GM21786 (cell line): ENCODE measurements around the gene ADCY10.
"Not testable (repeated sequence)": the region's sequence is repeated elsewhere in the genome, so short reads cannot be mapped to it uniquely, and the experiment has no call there.

Experiments
- ATAC-seq: cut with Tn5 transposase; IDR thresholded peaks from one replicate; pipeline ENCODE4 v1.9.1; 2021; ENCODE audit not compliant: unreplicated experiment

Gene ADCY10

DNA sequence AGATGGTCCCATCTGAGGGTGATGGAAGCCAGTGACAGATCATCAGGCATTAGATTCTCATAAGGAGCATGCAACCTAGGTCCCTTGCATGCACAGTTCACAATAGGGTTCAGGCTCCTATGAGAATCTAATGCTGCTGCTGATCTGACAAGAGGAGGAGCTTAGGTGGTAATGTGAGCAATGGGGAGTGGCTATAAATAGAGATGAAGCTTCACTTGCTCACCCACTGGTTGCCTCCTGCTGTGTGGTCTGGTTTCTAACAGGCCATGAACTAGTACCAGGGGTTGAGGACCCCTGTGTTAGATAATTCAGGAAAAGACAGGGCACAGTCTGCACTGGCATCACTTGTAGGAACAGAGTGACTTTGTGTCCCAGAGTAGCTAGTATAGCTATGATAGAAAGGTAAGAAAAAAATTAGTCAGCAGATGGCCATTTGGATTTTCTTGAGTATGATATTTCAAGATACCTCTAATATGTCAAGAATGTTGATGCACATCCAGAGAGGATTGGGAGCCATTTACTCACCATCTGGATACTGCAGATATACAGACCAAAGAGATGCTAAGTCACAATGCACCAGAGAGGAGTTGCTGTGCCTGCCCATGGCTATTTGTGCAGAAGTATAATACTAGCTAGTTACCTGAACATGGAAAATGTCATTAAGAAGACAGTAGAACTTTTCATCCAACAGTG is 53.6 kb downstream of the ADCY10 start:
- ATAC-seq, result no peak

DNA sequence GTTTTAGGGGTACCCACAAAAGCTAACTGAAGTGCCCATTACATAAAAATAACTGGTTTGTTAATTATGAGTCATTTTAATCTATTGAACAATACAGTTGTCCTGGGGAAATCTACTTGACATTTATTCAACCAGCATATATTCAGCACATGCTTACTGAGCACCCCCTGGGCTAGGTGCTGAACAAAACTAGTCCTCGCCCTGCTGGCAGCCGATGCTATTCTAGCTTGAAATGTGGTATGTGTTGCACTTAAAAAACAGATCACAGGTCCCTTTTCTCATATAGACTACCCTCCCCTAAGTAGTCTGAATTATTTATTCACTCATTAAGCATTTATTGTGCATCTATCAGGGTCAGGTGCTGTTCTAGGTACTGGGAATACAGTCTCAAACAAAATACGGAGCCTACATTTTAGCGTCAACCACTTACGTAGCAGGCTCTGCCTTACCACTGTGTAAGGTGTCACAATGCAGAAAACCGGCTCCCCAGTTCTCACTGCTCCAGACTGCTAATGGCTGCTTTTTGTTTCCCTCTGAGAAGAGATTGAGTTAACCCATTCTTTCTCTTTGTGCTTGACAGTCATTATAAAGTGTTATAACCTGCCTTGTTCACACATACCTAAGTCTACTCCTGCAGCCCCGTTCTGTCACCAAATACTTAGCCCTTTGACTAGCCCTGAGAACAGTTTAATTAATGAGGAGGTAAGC is 57.1 kb downstream of the ADCY10 start:
- ATAC-seq, result no peak

DNA sequence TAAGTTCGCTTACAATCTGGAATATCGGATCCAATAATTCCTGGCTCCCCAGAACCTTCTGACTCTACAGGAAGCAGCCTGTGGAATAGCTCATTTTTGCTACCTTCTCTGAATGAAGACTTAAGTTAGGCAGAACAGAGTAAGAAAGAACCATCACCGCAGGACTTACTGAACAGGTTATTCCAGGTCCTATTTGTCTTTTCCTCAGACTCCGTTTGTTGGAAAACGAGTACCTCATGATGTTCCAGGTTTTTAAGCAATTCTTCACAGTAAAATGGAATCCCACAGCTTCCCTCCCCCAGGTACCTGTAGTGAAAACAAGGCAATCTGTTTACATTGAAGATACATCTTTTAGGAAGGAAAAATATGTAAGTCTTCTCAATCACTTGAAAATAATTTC is 59.8 kb downstream of the ADCY10 start:
- no peak for ATAC-seq

DNA sequence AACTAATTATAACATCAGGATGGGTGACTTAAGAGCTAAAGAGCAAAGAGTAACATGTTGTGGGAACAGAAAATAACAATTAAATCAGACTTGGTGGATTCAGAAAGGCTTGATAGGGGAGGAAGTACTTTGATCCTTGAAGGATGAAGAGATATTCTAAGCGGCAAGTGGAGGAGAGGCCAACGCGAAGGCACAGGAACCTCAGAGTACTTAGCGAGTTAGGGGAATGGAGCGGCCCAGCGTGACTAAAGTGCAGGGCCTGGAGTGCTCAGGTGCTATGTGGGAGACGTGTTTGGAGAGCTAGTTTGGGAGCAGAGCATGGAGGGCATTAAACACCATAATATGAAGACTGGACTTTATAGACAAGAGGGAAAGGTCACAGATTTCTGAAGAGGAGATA is 64.3 kb downstream of the ADCY10 start:
- ATAC-seq, result no peak

DNA sequence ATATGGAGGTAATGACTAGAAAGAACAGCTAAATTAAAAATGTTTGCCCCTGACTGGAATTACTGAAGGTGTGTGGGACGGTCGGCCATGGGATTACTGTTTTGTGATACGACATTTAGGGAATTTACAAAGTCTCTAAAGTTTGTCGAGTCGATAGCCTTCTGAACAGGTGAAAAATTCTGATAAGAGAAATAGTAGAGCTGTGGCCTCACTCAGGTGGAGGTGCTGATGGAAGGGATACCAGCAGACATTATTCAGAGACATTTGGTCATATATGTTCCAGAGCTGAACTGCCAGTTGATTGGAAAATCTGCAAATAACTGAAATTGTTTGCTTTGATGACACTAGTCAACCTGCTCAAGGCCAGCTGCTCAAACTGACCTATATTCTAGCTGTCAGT is 71.1 kb downstream of the ADCY10 start:
- ATAC-seq, result no peak

DNA sequence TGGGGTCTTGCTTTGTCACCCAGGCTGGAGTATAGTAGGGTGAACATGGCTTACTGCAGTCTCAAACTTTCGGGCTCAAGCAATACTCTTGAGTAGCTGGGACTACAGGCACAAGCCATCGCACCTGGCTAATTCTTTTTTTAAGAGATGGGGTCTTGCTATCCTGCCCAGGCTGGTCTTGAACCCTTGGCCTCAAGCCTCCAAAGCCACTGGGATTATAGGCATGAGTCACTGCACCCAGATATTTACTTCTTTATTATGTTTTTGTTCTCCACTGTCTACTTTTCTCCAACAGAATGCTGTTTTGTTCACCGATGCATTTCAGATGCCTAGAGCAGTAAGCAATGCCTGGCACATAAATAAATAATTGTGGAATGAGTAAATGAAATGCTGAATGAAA is 72.4 kb downstream of the ADCY10 start:
- no peak for ATAC-seq

DNA sequence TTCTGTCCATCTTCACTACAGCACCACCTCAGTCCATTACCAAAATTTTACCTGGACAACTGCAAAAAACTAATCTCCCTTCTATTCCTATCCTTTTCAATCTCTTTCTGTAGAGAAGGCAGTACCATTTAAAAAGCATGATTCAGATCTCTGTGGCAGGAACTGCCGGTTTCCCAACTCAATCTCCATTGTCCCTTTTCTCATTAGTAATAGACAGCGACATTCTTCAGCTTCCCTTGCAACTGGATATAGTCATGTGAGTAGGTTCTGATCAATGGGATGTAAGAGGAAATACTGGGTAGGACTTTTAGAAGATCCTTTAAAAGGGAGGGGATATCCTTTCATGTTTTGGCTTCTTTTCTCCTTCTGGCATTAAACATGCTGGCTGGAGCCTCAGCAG is 74.9 kb downstream of the ADCY10 start:
- no peak for ATAC-seq

DNA sequence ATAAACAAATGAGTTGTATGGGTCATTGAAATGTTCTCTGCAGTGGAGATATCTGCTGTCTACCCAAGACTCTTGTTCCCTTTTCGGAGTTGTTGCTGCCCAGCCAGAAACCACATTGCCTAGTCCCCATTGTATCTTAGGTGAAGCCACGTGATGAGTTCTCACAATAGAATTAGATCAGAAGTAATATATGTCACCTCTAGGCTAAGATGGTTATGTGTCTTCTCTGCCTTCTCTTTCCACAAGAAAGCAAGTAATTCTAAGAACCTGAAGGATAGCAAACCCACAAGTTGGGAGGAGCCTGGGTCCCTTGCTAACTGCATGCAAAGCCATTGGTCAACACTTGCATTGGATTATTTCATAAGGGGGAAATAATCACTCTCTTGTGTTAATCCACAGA is 76.6 kb downstream of the ADCY10 start:
- ATAC-seq, result no peak

DNA sequence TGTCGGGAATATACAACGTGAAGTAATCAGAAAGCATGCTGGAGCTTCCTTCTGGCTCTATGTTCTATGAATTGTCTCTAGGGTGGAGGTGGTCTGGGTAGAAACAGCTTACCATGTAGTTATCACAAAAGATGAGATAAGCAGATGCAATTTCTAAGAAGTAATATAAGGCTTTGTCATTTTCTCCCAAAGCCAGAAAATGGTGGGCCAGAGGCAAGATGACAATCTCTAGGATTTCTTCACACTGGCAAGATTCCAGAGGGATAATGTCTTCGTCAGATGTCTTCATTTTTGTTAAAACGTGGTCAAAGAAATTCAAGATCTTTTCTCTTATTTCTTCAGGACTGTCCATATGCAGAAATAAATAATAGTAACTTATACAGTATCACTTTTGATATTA is 77.7 kb downstream of the ADCY10 start:
- no peak for ATAC-seq

DNA sequence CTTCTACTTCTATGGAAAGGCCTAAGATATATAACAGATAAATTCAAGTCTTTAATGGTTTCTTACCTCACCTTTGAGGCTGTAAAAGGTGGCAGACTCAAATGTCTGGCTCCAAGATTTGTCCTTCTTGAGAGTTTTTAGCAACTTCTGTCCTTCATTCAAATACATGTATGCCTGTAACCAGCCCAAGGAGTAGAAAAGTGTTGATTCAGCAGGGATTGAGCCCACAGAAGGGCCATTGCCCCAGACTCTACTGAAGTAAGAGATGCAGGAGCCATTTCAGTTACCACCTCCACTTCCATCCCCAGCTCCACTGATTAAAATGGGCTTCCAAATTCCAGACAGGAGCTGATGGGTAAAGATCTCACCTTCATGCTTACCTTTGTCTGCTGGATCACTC is 80.0 kb downstream of the ADCY10 start:
- ATAC-seq, result no peak

DNA sequence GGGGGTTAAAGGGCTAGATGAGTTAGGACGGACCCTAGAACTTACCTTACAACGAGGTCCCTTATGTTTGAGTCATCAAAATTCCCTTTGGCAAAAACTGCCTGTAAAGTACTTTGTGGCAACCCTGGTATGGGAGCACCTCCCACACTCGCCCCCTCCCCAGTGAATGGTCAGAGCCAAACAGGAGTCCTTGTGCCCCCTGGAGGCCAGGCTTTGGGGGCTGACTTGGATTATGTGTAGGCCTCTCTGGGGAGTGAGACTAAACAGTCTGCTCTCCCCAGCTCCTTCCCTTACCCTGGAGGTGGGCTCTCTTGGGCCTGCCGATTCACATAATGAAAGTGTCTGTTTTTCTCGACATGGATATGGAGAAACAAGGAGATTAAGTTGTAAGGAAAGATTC is 81.2 kb downstream of the ADCY10 start:
- ATAC-seq, result no peak

DNA sequence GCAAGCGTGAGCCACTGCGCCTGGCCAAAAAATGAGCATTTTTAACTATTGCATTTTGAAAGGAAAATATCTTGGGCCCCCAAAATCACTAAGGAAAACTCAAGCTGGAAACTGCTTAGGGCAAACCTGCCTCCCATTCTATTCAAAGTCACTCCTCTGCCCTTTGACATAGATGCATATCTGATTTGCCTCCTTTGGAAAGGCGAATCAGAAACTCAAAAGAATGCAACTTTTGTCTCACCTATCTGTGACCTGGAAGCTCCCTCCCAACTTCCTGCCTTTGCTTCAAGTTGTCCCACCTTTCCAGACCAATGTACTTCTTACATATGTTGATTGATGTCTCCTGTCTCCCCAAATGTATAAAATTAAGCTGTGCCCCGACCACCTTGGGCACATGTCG is 83.3 kb downstream of the ADCY10 start:
- not testable (repeated sequence) for ATAC-seq

DNA sequence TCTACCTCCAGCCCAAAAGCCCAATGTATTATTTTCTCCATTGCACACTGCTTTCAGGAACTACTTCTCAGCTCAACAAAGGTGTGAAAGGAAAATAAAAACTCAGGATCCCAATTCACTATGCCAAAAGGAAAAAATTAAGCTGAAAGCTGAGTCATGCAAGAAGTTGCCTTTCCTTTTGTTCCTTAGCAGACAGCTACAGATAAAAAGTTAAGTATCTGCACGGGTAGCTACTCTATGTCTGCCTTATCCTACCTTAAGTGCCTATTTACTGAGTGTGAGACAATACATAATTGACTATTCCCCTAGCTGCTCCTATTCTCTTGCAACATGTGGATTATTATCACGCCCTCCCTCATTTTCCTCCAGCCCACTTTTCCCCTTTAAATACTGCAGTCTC is 84.1 kb downstream of the ADCY10 start:
- no peak for ATAC-seq

DNA sequence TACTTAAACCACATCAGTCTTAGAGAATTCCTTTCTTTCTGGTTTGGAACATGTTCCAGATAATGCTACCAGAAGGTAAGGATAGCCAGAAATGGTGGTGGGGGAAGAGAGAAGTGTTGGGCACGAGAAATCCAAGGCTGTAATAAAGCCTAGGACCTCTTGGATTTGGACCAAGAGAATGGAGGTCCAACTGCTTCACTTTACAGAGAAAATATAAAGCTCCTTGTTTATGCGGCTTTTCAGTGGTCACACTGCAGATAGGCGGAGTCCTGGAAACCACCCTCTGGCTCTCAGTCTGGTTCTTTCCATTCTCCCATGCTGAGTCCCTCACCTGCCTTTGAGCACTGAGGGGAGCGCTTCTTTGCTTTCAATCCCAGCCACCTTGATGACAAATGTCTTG is 87.8 kb downstream of the ADCY10 start:
- no peak for ATAC-seq

DNA sequence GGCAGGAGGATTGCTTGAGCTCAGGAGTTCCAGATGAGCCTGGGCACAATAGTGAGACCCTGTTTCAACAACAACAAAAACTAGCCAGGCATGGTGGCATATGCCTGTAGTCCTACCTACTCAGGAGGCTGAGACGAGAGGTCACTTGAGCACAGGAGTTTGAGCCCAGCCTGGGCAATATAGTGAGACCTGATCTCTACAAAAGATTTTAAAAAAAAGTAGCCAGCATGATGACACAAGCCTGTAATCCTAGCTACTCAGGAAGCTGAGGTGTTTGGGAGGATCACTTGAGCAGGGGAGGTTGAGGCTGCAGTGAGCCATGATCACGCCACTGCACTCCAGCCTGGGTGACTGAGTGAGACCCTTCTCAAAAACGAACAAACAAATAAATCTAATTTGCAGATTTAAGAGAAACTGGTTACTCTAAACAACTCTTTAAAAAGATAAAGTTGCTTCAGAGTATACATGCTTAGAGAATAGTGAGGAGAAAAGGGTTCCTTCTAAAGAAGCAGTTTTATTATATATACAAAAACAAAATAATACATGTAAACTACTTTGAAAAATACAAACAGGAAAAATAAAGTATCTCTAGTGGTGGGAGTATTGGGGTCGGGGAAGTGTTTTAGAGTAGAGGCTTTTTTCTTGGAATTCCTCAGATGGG is 88.4 kb downstream of the ADCY10 start:
- no peak for ATAC-seq

DNA sequence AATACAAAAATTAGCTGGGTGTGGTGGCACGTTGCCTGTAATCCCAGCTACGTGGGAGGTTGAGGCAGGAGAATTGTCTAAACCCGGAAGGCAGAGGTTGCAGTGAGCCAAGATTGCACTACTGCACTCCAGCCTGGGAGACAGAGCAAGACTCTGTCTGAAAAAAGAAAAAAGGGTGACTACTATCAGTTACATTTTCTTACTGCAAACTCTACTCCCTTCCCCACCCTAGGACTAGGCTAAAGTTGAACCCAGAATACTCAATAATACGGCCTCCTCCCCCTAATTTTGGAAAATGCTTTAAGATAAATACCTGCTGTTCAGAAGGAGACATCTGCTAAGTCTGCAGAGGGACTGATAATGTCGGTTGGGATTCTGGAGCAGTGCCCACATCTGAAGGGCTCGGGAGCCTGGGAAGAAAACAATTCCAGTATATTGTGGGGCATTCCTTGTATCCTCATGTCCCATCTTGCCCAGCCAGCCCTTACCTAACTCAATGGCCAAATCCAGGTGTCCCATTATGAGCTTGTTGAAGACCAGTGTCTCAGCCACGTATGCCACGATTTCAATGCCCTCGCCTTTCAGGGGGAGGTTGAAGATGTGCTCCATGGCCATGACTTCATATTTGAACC is 89.7 kb downstream of the ADCY10 start:
- ATAC-seq, result no peak

DNA sequence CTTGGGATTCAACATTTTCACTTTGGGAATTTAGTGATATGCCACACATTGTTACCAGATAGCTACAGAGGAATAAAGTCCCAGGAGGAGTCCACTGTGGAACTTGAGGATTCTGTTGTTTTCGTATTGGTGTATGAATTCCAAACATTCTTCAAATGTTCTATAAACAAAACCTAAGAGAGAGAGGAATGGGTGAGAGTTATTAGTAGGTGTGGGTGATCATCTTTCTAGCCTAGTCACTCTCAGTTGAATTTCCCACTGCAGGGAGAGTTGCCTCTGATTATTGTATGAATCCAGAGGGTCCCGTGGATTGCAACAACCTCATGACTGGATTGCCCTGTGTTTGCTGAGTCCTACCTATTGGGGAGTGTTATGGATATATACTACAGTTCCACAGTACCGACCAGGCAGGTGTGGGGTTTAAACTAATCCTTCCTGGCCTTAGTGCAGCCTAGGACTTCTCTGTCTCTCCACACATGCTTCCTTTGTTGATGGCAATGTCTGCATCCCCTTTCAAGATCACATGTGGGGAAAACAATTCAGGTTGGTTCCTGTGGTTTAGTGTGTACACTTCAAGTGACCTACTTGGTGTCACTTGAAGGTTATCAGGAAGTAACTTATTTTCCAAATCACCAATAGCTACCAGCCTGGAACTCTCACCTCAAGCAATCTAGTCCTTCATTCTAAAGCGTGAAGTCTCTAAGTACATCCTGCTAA is 91.8 kb downstream of the ADCY10 start:
- no peak for ATAC-seq

DNA sequence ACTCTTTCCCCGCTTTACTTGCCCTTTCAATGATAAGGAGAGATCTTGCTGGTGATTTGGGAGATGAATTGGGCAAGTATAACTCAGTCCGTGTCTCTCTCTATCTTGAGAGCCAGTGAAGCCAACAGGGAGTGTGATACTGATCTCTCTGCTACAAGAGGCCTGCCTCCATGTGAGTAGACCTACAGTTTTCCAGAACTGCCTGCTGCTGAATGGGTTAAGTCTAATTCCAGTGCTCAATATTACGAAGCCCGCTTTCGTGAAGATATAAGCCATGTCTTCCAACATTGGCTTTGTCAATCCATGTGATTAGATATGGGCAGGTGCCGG is 92.6 kb downstream of the ADCY10 start:
- no peak for ATAC-seq

DNA sequence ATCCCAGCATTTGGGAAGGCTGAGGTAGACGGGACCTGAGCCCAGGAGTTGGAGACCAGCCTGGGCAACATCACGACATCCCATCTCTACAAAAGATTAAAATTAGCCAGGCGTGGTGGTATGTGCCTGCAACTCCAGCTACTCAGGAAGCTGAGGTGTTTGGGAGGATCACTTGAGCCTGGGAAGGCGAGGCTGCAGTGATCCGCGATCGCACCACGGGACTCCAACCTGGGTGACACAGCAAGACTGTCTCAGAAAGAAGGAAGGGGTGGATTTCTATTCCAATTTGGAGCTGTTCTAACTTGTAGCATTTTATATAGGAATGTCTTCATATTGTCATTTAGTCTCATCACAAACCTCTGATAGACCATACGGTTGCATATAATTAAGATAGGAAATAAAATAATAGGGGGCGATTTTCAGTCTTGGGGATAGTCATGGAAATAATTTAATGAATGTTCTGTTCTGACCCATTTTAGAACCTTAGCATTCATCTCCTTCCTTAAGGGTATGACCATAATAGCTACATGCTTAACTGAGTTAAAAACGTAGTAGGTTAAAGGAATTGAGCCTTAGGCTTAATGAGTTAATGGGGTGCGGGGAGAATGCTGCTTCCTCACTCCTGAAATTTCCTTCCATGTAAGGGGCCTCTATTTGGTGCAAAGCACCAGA is 93.1 kb downstream of the ADCY10 start:
- ATAC-seq, result no peak

DNA sequence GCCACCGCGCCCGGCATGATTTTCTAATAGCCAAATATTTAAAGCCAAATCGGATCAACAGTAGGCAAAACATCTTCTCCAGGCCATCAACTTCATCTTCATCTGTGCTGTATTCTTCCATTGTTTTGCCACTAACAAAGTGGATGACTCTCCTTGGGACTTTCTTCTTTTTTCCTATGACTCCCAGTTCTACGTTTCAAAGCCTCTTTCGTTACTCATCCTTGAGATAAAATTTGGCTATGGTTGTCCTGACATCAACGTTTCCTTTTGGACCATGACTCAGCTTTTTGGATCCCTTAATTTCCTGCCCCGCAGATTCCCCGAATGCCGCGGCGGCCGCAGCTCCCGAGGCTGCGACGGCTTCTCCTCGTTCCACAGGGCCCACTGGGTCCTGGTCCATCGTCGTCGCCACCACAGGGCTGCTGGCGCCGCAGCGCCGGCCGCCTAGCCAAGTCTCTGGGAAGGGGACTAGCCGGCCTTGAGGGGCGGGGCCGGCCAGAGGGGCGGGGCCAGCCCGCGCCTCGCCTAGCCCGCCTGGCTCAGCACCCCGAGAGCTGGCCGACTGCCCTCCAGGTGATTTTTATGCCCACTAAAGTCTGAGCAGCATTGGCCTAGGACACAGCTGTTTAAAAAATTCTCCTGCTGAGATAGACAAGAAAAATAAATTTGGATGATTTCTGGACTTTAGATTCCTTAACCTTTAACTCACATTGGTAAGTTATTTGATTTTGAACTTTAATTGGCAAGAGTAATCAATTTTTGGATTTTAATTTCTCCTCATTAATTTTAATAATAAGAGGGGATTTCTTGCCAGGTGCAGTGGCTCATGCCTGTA is 93.9 kb downstream of the ADCY10 start:
- no peak for ATAC-seq
